HG02884 (cell line): Measurements from ENCODE around the gene PHACTR2.
"Not testable (repeated sequence)": the region's sequence is repeated elsewhere in the genome, so short reads cannot be mapped to it uniquely, and the experiment has no call there.

Source experiments
- ATAC-seq: cut with Tn5 transposase; IDR thresholded peaks from one replicate; pipeline ENCODE4 v1.9.1; 2021; ENCODE audit warnings: mild to moderate bottlenecking, moderate library complexity; ENCODE audit not compliant: unreplicated experiment

PHACTR2 gene

DNA sequence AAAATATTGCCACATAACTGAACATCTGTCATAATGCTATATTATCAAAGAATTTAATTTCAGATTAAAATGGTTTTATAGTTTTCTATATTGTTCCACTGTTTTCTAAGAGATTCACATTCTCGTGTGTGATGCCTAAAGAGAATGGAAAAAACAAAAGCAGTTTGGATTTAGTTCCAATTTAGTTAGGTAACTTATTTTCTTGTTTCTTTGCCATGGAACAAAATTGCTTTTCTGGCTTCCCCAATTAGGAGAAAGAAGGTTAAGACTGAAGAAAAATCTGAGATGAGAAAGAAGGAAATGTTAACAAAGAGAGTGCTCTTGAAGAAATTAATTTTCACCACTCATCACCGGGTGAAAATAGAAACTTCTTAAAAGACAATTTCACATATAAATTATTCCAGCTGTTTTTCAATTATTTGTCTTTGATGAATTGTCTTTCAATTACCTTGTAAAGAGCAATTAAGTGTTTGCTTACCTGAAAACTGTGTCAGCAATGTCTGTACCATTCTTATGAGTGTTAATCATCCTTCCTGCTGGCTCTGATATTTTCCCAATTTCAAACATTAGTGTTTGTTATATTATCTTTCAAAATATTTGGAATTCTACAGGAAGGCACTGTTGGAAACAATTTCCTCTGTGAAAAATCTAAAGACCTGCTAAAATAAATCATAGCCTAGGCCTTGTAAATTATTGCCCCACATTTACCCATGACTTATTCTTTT is 19.5 kb downstream of the PHACTR2 start:
- ATAC-seq: no peak

DNA sequence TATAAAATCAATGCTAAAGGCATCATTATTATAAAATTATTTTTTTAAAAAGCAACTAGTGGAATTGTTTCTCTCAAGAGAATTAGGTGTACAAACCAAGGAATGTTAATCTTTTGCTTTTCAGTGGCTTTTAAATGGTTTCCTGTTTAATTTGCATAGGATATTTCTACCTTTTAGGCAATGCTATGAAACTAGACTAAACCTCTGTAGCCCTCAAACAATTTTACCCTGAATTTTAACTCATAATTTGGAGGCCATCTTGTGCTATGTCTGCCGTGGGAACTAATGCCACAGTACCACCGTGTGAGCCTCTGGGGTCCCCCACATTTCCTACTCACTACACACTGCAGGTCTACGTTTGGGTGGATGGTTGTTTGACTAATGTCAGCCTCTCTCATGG is 20.6 kb downstream of the PHACTR2 start:
- ATAC-seq: no peak

DNA sequence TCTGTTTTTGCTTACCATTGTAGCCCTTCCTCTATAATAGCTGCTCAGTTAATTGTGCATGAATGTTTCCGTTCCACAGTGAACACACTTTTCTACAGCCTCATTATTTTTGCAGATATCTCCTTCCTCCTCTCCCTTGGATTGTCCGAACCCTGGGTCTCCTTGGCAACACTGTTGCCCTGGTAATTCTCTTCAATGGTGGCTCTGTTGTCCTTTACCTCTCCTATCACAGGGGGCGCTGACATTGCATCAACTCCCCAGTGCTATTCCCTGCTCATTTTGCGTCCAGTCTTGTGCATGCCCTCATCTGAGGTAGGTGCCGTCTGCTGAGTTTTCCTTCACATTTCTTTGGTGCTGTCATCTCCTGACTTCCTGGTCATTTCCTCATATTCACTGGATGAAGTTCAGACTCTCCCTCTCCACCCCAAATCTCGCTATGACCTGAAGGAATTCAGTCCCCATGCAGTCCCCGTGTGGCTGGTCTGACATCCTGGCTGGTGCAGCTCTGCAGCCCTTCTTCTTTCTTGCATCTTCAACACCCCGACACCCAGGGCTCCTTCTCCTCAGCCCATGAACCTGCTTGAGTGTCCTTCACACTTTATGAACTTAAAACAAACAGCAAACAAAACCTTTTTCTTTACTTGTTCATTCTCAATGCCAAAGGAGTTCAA is 21.1 kb downstream of the PHACTR2 start:
- ATAC-seq: no peak

DNA sequence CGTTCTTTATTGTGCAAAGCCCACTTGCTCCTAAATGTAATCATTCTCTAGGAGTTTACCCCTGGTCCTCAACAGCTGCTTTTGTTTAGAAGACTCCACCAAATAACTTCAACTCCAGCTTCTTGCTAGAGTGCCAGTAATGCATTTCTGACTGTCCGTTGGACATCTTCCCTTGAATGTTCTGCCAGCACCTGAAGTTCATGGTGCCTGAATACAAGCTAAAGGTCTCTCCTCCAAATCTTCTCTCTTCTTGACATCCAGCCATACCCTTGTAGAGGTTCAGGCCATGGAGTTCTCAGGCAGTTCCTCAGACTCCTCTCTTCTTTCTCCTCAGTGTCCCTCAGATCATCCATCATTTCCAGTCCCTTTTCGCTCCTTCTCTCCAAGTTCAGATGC is 21.7 kb downstream of the PHACTR2 start:
- ATAC-seq: no peak

- ATAC-seq: no peak
Observed at GRCh38 chr6:143700684-143701348, 23.1 kb downstream of the PHACTR2 start.

DNA sequence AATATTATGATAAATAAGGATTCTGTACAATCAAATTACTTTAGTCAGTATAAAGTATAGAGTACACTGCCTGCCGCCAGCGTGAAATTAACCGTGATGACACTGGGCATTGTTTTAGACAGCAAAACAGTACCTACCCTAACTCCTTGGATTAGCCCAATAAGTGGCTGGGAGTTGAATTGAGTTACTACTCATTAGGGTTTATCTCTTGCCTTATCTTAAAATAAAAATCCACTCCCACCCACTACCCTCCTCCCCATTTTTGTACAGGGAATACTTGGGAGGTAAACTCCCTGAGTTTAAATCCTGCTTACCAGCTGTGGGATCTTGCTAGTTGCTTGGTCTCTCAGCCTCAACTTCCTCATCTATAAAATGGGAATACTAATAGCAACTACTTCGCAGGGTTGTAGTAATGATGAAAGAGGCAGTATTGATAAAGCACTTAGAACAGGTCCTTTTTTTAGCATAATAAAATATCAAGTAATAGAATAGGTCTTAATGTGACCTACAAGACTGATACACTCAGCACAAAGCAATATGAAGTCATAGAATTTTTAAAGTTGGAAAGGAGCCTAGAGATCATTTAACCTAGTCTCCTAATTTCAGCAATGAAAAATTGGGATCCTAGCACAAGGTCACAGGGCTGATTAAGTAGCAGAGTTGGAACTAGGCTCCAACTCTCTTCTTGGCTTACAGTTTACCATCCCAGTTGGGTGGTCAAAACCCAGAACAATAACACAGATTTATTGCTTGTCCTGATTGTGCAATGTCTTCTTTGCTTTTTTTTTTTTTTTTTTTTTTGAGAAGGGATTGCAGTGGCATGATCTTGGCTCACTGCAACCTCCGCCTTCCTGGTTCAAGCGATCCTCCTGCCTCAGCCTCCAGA is 23.8 kb downstream of the PHACTR2 start:
- ATAC-seq: no peak

DNA sequence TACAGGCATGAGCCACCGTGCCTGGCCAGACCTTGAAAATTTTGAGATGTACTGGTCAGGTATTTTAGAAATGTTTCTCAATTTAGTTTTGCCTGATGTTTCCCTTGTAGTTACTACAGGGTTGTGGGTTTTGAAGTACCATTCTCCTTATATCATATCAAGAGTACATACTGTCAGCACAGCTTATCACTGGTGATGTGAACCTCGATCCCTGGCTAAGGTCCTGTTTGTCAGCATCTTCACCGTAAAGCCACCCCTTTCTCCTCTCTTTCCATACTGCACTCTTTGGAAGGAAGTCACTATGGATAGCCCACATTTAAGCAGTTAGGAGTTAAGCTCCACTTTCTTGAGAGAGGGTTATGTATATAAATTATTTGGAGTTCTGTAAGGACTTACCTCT is 27.8 kb downstream of the PHACTR2 start:
- no peak for ATAC-seq

GRCh38 chr6:143707697-143708096 is 29.9 kb downstream of the PHACTR2 start:
- no peak for ATAC-seq

DNA sequence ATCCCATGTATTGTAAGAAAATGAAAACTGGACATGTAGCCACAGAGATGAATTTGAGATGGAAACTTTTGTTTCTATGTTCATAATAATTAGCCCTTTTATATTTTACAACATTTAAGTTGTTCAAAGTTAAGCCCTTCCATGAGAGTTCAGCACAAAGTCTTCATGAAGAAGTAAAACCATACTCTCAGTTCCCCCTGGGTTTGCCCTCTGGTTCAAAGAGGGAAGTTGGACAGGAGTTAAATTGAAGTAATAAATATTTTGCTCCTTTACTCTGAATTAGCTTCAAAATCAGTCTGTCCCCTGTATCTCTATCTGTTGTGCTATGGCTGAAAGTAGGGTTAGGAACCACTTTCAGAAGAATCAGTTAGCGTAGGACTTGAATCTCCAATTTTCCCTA is 31.1 kb downstream of the PHACTR2 start:
- no peak for ATAC-seq

DNA sequence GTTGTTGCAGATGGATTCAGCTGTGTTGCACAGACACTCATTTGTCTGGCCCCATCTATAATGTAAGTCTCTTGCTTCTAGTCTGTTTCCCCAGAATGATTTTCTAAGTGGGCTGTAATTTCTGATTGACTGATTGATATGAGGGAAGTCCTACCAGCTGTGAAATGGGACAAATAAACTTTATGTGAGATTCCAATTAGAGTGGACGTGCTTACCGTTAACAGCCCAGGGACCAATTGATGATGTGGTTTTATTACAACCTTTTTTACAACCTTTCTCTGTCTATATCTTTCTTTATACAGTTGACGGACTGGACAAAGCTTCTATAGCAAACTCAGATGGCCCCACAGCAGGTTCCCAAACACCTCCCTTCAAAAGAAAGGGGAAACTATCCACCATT is 33.9 kb downstream of the PHACTR2 start:
- ATAC-seq: no peak

GRCh38 chr6:143718472-143718871 is 40.7 kb downstream of the PHACTR2 start:
- ATAC-seq: no peak

DNA sequence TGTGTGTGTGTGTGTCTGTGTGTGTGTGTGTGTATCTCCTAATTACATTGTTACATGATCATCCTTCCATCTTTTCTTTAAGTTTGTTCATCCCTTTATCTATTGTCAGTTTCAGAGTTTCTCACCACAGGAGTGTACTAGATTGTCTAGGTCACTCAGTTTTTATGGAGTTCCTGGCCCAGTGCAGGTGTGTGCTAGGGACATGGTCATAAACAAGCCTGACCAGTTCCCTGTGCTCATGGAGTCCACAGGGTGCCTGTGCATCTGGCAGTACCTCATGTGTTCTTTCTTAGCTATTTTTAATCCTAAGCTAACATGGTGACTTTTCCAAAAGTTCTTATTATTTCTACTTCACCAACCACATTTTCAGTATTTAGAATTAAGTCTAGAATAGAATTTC is 43.9 kb downstream of the PHACTR2 start:
- ATAC-seq: no peak

DNA sequence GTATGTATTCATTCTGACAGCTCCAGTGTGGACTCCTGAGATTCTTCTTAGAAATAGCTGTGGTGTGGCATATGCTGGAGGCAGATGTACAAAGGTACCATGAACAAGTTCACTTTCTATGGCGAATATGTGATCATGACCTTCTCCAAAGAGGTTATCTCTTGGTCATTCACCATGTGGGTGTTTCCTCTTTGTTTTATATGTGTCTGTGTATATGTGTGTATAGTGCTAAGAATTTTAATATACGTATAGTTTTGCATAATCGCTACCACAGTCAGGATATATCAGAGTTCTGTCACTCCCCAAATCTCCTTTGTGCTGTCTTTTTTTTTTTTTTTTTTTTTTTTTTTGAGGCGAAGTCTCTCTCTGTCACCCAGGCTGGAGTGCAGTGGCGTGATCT is 47.1 kb downstream of the PHACTR2 start:
- ATAC-seq: no peak

DNA sequence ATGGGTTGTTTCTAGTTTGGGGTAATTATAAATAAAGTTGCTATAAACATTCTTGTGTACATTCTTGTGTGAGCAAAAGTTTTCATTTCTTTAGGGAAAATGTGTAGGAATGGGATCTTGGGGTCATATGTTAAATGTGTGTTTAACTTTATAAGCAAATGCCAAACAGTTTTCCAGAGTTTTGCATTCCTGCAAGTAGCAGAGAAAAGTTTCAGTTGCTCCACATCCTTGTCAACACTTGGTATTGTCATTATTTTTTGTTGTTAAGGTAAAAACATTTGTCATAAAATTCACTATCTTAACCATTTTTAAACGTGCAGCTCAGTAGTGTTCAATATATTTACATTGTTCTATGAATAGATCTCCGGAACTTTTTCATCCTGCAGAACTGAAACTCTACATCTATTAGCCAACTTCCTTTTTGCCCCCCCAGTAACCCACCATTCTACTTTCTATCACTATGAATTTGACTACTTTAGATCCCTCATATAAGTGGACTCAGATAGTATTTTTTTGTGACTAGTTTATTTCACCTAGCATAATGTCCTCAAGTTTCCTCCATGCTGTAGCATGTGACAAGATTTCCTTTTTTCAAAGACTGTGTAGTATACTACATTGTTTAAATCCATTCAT is 48.4 kb downstream of the PHACTR2 start:
- no peak for ATAC-seq

GRCh38 chr6:143727035-143727434 is 49.3 kb downstream of the PHACTR2 start:
- no peak for ATAC-seq

DNA sequence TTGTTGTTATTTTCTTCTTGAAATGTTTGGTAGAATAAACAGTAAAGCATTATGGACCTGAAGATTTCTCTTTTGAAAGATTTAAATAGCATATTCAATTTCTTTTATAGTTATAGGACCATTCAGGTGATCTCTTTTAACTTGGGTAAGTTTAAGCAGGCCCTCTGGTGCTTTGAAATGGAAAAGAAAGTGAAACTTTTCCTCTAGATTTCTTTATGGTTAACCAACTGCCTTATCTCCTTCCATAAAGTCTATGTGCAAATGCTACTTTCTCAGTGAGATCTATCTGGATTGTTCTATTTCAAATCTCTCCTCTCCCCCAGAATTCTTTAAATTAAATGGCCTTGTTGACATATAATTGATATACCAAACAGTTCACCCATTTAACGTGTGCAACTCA is 54.0 kb downstream of the PHACTR2 start:
- ATAC-seq: no peak

DNA sequence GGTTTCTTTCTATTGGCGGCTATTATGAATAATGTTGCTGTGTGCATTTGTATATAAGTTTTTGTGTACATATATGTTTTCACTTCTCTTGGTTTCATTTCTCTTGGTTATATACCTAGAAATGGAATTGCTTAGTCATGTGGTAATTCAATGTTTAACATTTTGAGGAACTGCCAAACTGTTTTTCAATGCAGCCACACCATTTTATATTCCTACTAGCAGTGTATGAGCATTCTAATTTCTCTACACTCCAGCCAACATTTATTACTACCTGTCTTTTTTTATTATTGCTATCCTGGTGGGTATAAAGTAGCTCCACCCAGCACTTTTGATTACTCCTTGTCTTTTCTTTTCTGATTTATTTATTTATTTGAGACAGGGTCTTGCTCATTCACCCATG is 54.8 kb downstream of the PHACTR2 start:
- no peak for ATAC-seq

- ATAC-seq: no peak
Observed at GRCh38 chr6:143733510-143733909, 55.7 kb downstream of the PHACTR2 start.

- ATAC-seq: no peak
Observed at GRCh38 chr6:143734641-143735063, 56.9 kb downstream of the PHACTR2 start.

DNA sequence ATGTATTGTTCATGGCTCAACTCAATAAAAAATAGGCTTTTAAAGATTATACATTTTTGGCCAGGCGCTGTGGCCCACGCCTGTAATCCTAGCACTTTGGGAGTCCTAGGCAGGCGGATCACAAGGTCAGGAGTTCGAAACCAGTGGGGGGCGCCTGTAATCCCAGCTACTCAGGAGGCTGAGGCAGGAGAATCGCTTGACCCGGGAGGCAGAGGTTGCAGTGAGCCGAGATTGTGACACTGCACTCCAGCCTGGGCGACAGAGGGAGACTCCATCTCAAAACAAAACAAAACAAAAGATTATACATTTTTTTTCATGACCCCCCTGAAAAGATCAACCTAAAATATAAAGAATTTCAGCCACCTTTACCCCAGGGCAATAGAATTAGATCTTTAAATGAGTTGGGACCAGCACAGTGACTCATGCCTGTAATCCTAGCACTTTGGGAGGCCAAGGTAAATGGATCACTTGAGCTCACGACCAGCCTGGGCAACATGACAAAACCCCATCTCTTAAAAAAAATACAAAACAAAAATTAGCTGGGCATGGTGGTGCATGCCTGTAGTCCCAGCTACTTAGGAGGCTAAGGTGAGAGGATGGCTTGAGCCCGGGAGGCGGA is 60.4 kb downstream of the PHACTR2 start:
- ATAC-seq: not testable (repeated sequence)
